Nephron progenitor cell (in vitro differentiated cells): ENCODE data around the gene CDK14.

Experiments used
- DNase-seq: peaks from one replicate; pipeline ENCODE4 v3.0.0; 2021
- H3K27ac Mint-ChIP-seq: 2 replicates; pipeline ENCODE4 v1.8.0; 2021; ENCODE audit warnings: mild to moderate bottlenecking, moderate library complexity, mixed read lengths
- H3K27me3 Mint-ChIP-seq: 2 replicates; pipeline ENCODE4 v1.8.0; 2021; ENCODE audit warnings: mild to moderate bottlenecking, low read depth, mixed read lengths; ENCODE audit not compliant: poor library complexity
- H3K36me3 Mint-ChIP-seq: 2 replicates; pipeline ENCODE4 v1.8.0; 2021; ENCODE audit warnings: low read depth, mixed read lengths
- H3K4me1 Mint-ChIP-seq: 2 replicates; pipeline ENCODE4 v1.8.0; 2021; ENCODE audit warnings: mixed read lengths
- H3K4me3 Mint-ChIP-seq: 2 replicates; pipeline ENCODE4 v1.8.0; 2021; ENCODE audit warnings: mild to moderate bottlenecking, moderate library complexity, mixed read lengths
- H3K9me3 Mint-ChIP-seq: 2 replicates; pipeline ENCODE4 v1.8.0; 2021; ENCODE audit warnings: mild to moderate bottlenecking, moderate library complexity, mixed read lengths
- TF ChIP-seq, protein P1 (sequence below): fragments of 200-600 bp; sonication (generic); IDR thresholded peaks from 2 replicates; pipeline ENCODE4 v1.5.0; 2021; ENCODE audit warnings: antibody characterized with exemption

Gene CDK14

DNA sequence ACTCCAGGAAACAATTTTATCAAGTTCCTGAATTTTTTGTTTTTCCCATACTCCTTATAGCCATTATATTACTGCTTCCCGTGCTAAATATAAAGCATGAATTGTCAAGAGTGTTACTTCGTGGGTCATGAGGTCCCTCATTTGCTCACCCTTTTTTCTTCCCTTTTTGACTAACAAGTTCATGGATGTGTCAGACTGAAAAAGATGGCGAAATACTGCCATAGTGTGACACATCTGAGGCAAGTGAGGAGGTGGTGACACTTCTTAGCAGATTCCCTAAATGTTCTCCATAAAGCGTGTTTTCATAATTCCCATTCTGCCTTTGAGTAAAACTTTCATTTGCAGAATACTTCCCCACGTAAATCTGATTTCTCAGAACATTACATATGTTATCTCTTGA lies 398.5 kb downstream of the CDK14 start:
- DNase-seq, result no peak
- Mint-ChIP-seq H3K27ac (no peak overlapping the region), H3K9me3 (peaks cover 2% of the 10 kb centered on the region), H3K36me3 (peaks cover 9% of the 10 kb centered on the region), H3K4me1 (no peaks in the 10 kb centered on the region), H3K4me3 (no peak overlapping the region), H3K27me3 (no peaks in the 10 kb centered on the region)
- TF ChIP-seq, protein P1, sequence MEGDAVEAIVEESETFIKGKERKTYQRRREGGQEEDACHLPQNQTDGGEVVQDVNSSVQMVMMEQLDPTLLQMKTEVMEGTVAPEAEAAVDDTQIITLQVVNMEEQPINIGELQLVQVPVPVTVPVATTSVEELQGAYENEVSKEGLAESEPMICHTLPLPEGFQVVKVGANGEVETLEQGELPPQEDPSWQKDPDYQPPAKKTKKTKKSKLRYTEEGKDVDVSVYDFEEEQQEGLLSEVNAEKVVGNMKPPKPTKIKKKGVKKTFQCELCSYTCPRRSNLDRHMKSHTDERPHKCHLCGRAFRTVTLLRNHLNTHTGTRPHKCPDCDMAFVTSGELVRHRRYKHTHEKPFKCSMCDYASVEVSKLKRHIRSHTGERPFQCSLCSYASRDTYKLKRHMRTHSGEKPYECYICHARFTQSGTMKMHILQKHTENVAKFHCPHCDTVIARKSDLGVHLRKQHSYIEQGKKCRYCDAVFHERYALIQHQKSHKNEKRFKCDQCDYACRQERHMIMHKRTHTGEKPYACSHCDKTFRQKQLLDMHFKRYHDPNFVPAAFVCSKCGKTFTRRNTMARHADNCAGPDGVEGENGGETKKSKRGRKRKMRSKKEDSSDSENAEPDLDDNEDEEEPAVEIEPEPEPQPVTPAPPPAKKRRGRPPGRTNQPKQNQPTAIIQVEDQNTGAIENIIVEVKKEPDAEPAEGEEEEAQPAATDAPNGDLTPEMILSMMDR, result no peak

DNA sequence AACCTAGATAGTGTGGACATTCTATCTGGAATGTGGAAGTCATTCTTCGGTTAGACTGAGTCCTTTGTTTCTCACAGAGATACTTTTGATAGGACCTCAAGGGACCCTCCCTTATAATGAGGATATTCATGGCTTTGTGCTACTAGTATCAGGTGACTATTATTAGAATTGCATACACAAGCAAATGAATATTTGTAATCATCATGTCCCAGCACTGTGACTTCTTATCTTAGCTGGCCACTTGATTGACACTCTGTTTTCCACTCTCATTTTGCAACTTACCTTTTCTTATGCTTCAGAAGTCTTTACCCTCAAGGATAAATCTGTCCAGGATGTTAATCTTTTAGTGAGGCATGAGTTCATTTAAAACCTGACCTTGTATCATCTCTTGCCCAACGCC lies 399.9 kb downstream of the CDK14 start:
- Mint-ChIP-seq H3K27ac (peak overlapping the region; percentile 53), H3K4me3 (no peak overlapping the region), H3K27me3 (no peaks in the 10 kb centered on the region), H3K36me3 (peaks cover 7% of the 10 kb centered on the region), H3K9me3 (peaks cover 3% of the 10 kb centered on the region), H3K4me1 (peaks cover 10% of the 10 kb centered on the region)
- DNase-seq, result no peak
- TF ChIP-seq, protein P1, result no peak

DNA sequence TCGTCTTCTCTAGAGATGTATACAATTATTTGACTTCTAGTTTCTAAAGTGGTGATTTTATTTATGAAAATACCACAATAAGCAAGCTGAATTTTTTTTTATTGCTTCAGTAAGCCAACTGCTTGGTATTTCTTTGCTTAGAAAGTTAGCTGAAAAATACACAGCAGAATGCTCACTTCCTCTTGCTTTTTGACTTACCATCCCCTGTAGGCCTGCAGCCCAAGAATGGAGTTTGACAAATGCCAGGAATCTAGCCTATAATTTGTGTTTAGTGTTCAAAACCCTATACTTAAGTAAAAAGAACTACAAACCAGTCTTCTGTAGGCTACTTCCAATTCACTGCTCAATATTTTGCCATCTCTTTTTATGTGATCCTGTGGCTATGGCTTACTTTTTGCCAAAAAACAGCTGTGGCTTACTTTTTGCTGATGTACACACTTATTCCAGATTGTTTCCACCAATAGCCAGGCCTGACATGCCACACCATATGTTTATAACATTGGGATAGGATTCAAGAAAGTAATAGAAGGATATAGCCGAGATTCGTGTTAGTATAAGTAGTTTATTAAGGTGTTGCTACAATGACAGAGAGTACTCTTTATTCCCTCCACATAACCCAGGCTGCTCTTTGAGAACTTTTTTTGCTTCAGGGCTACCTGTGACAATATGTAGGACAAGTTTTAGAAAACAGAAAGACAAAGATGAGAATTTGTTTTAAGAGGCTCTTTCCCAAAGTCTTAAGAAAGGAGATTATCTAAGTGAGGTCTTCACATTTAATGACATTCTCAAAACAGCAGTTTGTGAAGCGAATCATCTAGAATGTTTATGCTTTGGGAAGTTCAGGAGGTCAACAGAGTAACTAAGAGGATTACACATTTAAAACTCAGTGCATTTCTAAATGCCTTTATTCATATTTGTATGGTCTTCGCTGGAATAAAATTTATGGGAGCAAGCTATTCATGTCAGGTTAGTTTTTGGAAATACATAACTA lies 404.2 kb downstream of the CDK14 start:
- TF ChIP-seq, protein P1, result no peak
- DNase-seq, result no peak
- peaks cover 32% of the 10 kb centered on the region for H3K36me3 Mint-ChIP-seq
- H3K27me3 Mint-ChIP-seq, result no peaks in the 10 kb centered on the region
- peaks cover 17% of the 10 kb centered on the region for H3K4me1 Mint-ChIP-seq
- H3K4me3 Mint-ChIP-seq, result no peak overlapping the region
- H3K27ac Mint-ChIP-seq, result peak overlapping the region; percentile 55
- H3K9me3 Mint-ChIP-seq, result peaks cover 7% of the 10 kb centered on the region

DNA sequence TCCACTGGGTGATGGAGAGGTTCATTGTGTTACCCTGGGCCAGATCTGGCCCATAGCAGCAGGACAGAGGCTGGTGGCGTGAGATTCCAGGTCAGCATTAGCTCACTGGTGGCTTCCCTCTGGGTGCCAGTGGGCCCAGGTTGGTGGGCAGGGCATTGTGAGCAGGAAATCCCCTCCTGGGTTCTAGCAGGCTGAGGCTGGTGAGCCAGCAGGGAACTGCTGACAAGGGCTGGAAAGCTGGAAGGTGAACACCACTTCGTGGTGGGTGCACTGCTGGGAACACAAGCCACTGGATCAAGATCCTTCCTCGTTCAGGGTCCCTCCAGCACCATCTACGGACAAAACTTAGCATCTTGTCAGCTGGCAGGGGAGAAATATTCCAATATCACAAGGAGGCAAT lies 408.9 kb downstream of the CDK14 start:
- Mint-ChIP-seq H3K4me3 (no peak overlapping the region), H3K9me3 (peaks cover 4% of the 10 kb centered on the region), H3K4me1 (peaks cover 17% of the 10 kb centered on the region), H3K36me3 (peaks cover 34% of the 10 kb centered on the region), H3K27me3 (no peaks in the 10 kb centered on the region), H3K27ac (no peak overlapping the region)
- TF ChIP-seq, protein P1, result no peak
- no peak for DNase-seq

DNA sequence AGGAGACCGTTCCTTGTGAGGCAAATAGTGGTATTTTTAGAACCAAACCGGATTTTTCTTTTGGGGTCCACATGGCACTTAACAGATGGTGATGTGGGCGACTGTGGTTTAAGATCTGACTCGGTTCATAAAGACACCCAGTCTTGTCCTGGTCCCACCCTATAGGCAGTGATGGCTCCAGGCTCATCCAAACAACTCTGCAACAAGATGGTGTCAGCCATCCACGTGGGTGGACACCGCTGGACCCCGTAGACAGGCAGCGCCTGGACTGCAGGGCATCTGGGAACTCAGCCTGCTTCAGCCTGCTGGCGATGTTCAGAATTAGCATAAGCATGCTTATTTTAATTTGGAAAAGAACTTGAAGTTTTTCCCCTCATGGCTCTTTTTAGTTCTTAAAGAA lies 409.7 kb downstream of the CDK14 start:
- Mint-ChIP-seq H3K36me3 (peaks cover 38% of the 10 kb centered on the region), H3K27ac (no peak overlapping the region), H3K27me3 (no peaks in the 10 kb centered on the region), H3K4me3 (no peak overlapping the region), H3K4me1 (peaks cover 9% of the 10 kb centered on the region), H3K9me3 (peaks cover 4% of the 10 kb centered on the region)
- no peak for DNase-seq
- TF ChIP-seq, protein P1, result no peak
